Neural progenitor cell (in vitro differentiated cells): ENCODE measurements around the gene RASL10A.

Source experiments
- EZH2phosphoT487 ChIP-seq: fragments of 200-600 bp; sonication (generic); IDR thresholded peaks from 2 replicates; pipeline ENCODE4 v1.6.1; 2017; ENCODE audit warnings: antibody characterized with exemption
- TF ChIP-seq, protein P1 (sequence below): fragments of 200-600 bp; sonication (generic); IDR thresholded peaks from 2 replicates; pipeline ENCODE4 v1.5.1; 2017; ENCODE audit warnings: antibody characterized with exemption, mild to moderate bottlenecking

GRCh38 chr22:29275167-29275566, 40.3 kb downstream of the RASL10A start:
- TF ChIP-seq, protein P1, sequence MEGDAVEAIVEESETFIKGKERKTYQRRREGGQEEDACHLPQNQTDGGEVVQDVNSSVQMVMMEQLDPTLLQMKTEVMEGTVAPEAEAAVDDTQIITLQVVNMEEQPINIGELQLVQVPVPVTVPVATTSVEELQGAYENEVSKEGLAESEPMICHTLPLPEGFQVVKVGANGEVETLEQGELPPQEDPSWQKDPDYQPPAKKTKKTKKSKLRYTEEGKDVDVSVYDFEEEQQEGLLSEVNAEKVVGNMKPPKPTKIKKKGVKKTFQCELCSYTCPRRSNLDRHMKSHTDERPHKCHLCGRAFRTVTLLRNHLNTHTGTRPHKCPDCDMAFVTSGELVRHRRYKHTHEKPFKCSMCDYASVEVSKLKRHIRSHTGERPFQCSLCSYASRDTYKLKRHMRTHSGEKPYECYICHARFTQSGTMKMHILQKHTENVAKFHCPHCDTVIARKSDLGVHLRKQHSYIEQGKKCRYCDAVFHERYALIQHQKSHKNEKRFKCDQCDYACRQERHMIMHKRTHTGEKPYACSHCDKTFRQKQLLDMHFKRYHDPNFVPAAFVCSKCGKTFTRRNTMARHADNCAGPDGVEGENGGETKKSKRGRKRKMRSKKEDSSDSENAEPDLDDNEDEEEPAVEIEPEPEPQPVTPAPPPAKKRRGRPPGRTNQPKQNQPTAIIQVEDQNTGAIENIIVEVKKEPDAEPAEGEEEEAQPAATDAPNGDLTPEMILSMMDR = no peak
- TF ChIP-seq EZH2phosphoT487 = no peak
